Astrocyte (in vitro differentiated cells and primary cell): ENCODE measurements around the gene CLDN15. TPM values are rescaled to one million over a fixed set of nuclear protein-coding genes. Genes with fewer than 3 reads are reported as not detected.
"Not testable (repeated sequence)": the region's sequence is repeated elsewhere in the genome, so short reads cannot be mapped to it uniquely, and the experiment has no call there.

Experiments used
- DNase-seq: peaks from one replicate; pipeline ENCODE4 v3.0.0-alpha.2; 2010; ENCODE audit warnings: low read depth
- FAIRE-seq: peaks from 2 replicates; lab custom pipeline; 2011; peaks lifted over from hg19 to GRCh38; lab: Jason Lieb, UNC
- H2AFZ ChIP-seq: 2 replicates; pipeline ENCODE4 v1.6.0; 2012; ENCODE audit warnings: low read depth, low read length, inconsistent platforms
- H3K27ac ChIP-seq: 2 replicates; pipeline ENCODE4 v1.5.1; 2011; ENCODE audit warnings: low read depth, low read length, inconsistent platforms
- H3K27me3 ChIP-seq: 2 replicates; pipeline ENCODE4 v1.6.0; 2011; ENCODE audit warnings: low read length, inconsistent platforms; ENCODE audit not compliant: insufficient read depth
- H3K36me3 ChIP-seq: 2 replicates; pipeline ENCODE4 v1.5.1; 2011; ENCODE audit warnings: low read length, inconsistent platforms; ENCODE audit not compliant: insufficient read depth
- H3K4me1 ChIP-seq: 2 replicates; pipeline ENCODE4 v1.5.1; 2011; ENCODE audit warnings: low read length, inconsistent platforms; ENCODE audit not compliant: insufficient read depth
- H3K4me2 ChIP-seq: 2 replicates; pipeline ENCODE4 v1.6.0; 2012; ENCODE audit warnings: low read length, inconsistent platforms
- H3K4me3 ChIP-seq: 2 replicates; pipeline ENCODE4 v1.5.1; 2011; ENCODE audit warnings: low read depth, mild to moderate bottlenecking, low read length, inconsistent platforms; ENCODE audit not compliant: insufficient read depth
- H3K79me2 ChIP-seq: 2 replicates; pipeline ENCODE4 v1.6.0; 2012; ENCODE audit warnings: mild to moderate bottlenecking, low read length, inconsistent platforms; ENCODE audit not compliant: insufficient read depth
- H3K9ac ChIP-seq: 2 replicates; pipeline ENCODE4 v1.6.0; 2012; ENCODE audit warnings: mild to moderate bottlenecking, low read length, inconsistent platforms
- H3K9me3 ChIP-seq: 2 replicates; pipeline ENCODE4 v1.5.1; 2012; ENCODE audit warnings: low read depth, mild to moderate bottlenecking, low read length, inconsistent platforms; ENCODE audit not compliant: insufficient read depth
- H4K20me1 ChIP-seq: 2 replicates; pipeline ENCODE4 v1.6.0; 2012; ENCODE audit warnings: low read length, inconsistent platforms; ENCODE audit not compliant: insufficient read depth
- H3K27ac Mint-ChIP-seq: one replicate; pipeline ENCODE4 v1.8.0; 2021; ENCODE audit warnings: mild to moderate bottlenecking, mixed read lengths; ENCODE audit not compliant: unreplicated experiment
- H3K27me3 Mint-ChIP-seq: one replicate; pipeline ENCODE4 v1.8.0; 2021; ENCODE audit warnings: low read depth, mixed read lengths; ENCODE audit not compliant: unreplicated experiment
- H3K36me3 Mint-ChIP-seq: one replicate; pipeline ENCODE4 v1.8.0; 2021; ENCODE audit warnings: low read depth, mixed read lengths; ENCODE audit not compliant: unreplicated experiment
- H3K4me1 Mint-ChIP-seq: one replicate; pipeline ENCODE4 v1.8.0; 2021; ENCODE audit warnings: low read depth, mixed read lengths; ENCODE audit not compliant: unreplicated experiment
- H3K4me3 Mint-ChIP-seq: one replicate; pipeline ENCODE4 v1.8.0; 2021; ENCODE audit warnings: mild to moderate bottlenecking, moderate library complexity, mixed read lengths; ENCODE audit not compliant: unreplicated experiment
- H3K9me3 Mint-ChIP-seq: one replicate; pipeline ENCODE4 v1.8.0; 2021; ENCODE audit warnings: mild to moderate bottlenecking, mixed read lengths; ENCODE audit not compliant: unreplicated experiment
- CTCF ChIP-seq: IDR thresholded peaks from 2 replicates; pipeline ENCODE4 v1.5.1; 2011; ENCODE audit warnings: low read depth, mild to moderate bottlenecking, inconsistent platforms, low read length, moderate library complexity; ENCODE audit not compliant: insufficient read depth
- EZH2 ChIP-seq: IDR thresholded peaks from 2 replicates; pipeline ENCODE4 v1.6.1; 2012; ENCODE audit warnings: mild to moderate bottlenecking, low read length, inconsistent platforms; ENCODE audit not compliant: insufficient read depth
- total RNA-seq: library from RNA; stranded (reverse); gene quantifications from 2 replicates; pipeline ENCODE4 v1.2.1, GENCODE V29; 2021

The CLDN15 gene
- total RNA-seq, 1 donor from 2014 or later: 8.7 TPM

GRCh38 chr7:101285171-101285570, 47.6 kb upstream of the CLDN15 start:
- H3K79me2 ChIP-seq: no peaks in the 10 kb centered on the region
- Mint-ChIP-seq H3K27ac (no peak overlapping the region), H3K4me3 (no peak overlapping the region), H3K36me3 (peaks cover 3% of the 10 kb centered on the region), H3K9me3 (peaks cover 2% of the 10 kb centered on the region), H3K27me3 (peaks cover 29% of the 10 kb centered on the region), H3K4me1 (no peaks in the 10 kb centered on the region)
- no peaks in the 10 kb centered on the region for H3K36me3 ChIP-seq
- TF ChIP-seq EZH2: no peak
- TF ChIP-seq CTCF: no peak
- no peaks in the 10 kb centered on the region for H3K9me3 ChIP-seq
- no peaks in the 10 kb centered on the region for H4K20me1 ChIP-seq
- H3K27me3 ChIP-seq: peaks cover 3% of the 10 kb centered on the region
- no peak overlapping the region for H2AFZ ChIP-seq
- H3K4me1 ChIP-seq: no peaks in the 10 kb centered on the region
- DNase-seq: no peak
- no peak overlapping the region for H3K27ac ChIP-seq
- FAIRE-seq: no peak
- H3K9ac ChIP-seq: no peak overlapping the region
- no peak overlapping the region for H3K4me2 ChIP-seq
- no peak overlapping the region for H3K4me3 ChIP-seq

- not testable (repeated sequence) for H3K9me3 Mint-ChIP-seq, H3K27ac Mint-ChIP-seq, H3K36me3 ChIP-seq, FAIRE-seq, H3K27me3 ChIP-seq, H3K4me3 Mint-ChIP-seq, H3K27ac ChIP-seq, H3K4me1 Mint-ChIP-seq, H3K9me3 ChIP-seq, H3K36me3 Mint-ChIP-seq, H3K79me2 ChIP-seq, H3K4me1 ChIP-seq, H3K9ac ChIP-seq, H4K20me1 ChIP-seq, H2AFZ ChIP-seq, H3K4me2 ChIP-seq, DNase-seq, H3K4me3 ChIP-seq
- H3K27me3 Mint-ChIP-seq: peaks cover 19% of the 10 kb centered on the region
These were observed 43.3 kb upstream of the CLDN15 start for GRCh38 chr7:101280912-101281311.

- no peaks in the 10 kb centered on the region for H3K9me3 ChIP-seq
- Mint-ChIP-seq H3K4me3 (no peak overlapping the region), H3K9me3 (no peaks in the 10 kb centered on the region), H3K27ac (no peak overlapping the region), H3K4me1 (peaks cover 2% of the 10 kb centered on the region), H3K36me3 (no peaks in the 10 kb centered on the region), H3K27me3 (peaks cover 17% of the 10 kb centered on the region)
- no peaks in the 10 kb centered on the region for H3K79me2 ChIP-seq
- no peaks in the 10 kb centered on the region for H3K4me1 ChIP-seq
- no peak overlapping the region for H3K4me2 ChIP-seq
- FAIRE-seq: no peak
- no peak overlapping the region for H3K4me3 ChIP-seq
- no peaks in the 10 kb centered on the region for H3K36me3 ChIP-seq
- peaks cover 9% of the 10 kb centered on the region for H3K27me3 ChIP-seq
- no peak for DNase-seq
- H3K9ac ChIP-seq: no peak overlapping the region
- TF ChIP-seq EZH2: no peak
- no peak for TF ChIP-seq CTCF
- no peak overlapping the region for H3K27ac ChIP-seq
- no peaks in the 10 kb centered on the region for H4K20me1 ChIP-seq
- H2AFZ ChIP-seq: no peak overlapping the region
These were observed 41.1 kb upstream of the CLDN15 start for GRCh38 chr7:101278461-101279292.
